Activated naive CD8-positive, alpha-beta T cell treated with anti-CD3 and anti-CD28 coated beads, Interleukin-2, amount 50 U/mL, for 16 hours (primary cell): ENCODE results near the gene ZCCHC8.

Experiments used
- DNase-seq: peaks from one replicate; pipeline ENCODE4 v3.0.0-alpha.2; 2020; ENCODE audit warnings: low read depth, low spot score

The ZCCHC8 gene

DNA sequence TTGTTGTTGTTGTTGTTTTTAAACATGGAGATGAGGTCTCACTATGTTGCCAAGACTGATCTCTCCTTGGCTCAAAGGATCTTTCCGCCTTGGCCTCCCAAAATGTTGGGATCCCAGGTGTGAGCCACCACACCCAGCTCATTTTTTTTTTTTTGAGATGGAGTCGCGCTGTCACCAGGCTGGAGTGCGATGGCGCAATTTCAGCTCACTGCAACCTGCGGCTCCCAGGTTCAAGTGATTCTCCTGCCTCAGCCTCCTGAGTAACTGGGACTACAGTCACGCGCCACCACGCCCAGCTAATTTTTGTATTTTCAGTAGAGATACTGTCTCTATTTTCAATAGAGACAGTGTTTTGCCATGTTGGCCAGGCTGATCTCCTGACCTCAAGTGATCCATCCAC lies 73.3 kb downstream of the ZCCHC8 start:
- no peak for DNase-seq

DNA sequence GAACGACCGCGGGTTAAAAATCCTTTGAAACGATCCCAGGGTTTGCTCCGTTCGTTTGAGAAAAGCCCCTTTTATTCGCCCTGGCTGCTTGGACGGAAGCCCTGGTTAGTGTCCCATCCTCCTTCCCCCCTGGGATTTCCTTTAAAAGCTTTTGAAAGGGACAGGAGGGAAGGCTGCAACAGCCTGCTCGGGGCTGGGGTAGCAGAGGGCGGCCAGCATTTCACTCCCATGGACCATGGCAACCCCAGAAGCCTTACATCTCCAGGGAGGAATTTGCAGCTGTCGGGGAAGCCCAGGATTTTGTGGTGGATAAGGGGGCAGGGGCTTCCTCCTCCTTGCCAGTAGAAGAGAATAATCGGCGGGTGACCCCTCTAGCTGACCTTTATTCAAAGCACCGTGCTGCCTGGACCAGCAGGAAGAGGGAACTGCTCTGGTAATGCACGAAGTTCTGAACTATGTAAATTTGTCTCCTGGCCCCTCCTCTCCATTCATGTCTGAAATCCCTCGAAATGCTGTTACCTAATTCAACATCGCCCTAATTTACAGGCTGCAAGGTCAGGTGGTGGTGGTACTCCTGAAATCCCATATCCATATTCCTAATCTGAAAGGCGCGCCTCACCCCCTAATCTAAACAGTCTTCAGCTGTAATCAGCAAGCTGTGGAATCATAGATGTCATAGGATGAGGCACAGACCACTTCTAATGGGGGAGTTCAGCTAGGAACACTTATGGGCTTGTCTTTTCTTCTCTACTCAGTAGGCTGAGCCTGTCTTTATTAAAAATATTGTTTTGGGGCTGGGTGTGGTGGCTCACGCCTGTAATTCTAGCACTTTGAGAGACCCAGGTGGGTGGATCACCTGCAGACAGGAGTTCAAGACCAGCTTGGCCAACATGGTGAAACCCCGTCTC lies 77.2 kb downstream of the ZCCHC8 start:
- no peak for DNase-seq

- no peak for DNase-seq
Measured at GRCh38 chr12:122422730-122423257, 77.9 kb downstream of the ZCCHC8 start.

GRCh38 chr12:122421821-122422729 lies 78.7 kb downstream of the ZCCHC8 start, which contains the start of gene CLIP1:
CLIP1 (minus strand) TSS chr12:122422669; CDS start chr12:122380452, 42,217 bp downstream.
- DNase-seq: peak; percentile 14
